ENCODE data around the gene CACNA1E.

DNA sequence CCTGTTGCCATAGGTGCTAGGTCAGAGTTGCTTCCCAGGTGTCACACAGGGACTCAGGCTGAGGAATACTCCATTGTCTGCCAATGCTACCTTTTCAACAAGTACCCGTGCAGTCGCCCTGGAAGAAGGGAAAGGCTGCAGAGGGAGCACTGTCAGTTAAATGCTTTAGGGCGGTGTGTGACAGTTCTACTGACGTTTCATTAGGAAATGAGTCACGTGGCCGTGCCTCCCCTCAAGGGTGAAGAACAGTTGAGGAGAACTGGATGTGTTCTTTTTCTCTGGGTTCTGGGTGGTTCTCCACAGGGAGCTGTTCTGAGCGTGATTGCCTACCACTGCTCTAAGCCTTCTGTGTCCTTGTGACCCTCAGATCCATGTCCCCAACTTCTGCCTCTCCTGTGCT is 197.6 kb downstream of the CACNA1E start:
- TF ChIP-seq CTCF (IDR thresholded peaks at IDR 0.05) (no peak), POLR2A (IDR thresholded peaks at IDR 0.05) (no peak)

Data from lower leg skin (tissue), 3 donors.